NCI-H748 (cell line): ENCODE results near the gene VSIR.
A peak's percentile ranks its signal among the peaks of the same experiment; 100 is the strongest.

Experiments used
- DNase-seq: peaks from one replicate; lab custom pipeline; 2025; ENCODE audit not compliant: unreplicated experiment; lab: John Stamatoyannopoulos, UW

VSIR gene

GRCh38 chr10:71716426-71716825, 56.9 kb downstream of the VSIR start:
- DNase-seq, result no peak

GRCh38 chr10:71715860-71716259, 57.5 kb downstream of the VSIR start:
- DNase-seq, result no peak

DNA sequence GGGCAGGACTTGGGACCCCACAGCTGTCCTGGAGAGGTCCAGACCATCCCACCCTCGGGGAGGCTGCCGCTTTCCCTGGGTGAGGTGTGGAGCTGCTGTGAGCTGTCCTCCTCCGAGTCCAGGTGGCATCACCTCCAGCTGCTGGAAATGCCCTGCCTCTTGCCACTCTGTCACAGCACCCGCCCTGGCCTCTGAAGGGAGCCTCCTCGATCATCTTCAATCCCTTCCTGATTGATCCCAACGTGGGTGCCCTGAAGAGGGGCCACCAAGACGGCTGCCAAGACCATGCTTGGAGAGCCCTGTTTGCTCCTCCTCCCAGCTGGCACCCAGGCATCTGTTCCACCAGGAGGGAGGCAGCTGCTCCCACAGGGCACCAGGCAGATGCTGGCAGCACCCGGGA, 58.3 kb downstream of the VSIR start:
- DNase-seq, result no peak

GRCh38 chr10:71714592-71714991, 58.7 kb downstream of the VSIR start:
- no peak for DNase-seq

- DNase-seq, result no peak
Measured at GRCh38 chr10:71714031-71714410, 59.3 kb downstream of the VSIR start.

- DNase-seq, result no peak
Measured at GRCh38 chr10:71713135-71714030, 59.9 kb downstream of the VSIR start.

GRCh38 chr10:71712572-71713134, 60.7 kb downstream of the VSIR start:
- DNase-seq, result no peak

DNA sequence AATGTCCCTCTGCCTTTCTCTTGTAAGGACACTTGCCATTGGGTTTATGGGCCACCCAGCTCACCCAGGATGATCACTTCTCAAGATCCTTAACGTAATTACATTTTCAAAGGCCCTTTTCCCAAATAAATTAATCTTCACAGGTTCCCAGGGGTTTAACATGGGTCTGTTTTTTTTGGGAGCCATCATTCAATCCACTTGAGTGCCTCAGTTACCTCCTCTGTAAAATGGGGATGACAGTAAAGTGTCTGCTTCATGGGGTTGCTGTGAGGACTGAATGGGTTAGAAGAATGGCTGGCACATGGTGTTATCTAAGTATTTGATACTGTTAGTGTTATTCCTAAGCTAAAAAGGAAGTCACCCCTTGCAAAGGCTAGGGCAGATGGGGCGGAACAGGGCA, 61.1 kb downstream of the VSIR start:
- DNase-seq, result no peak

- no peak for DNase-seq
Measured at GRCh38 chr10:71711052-71711623, 62.2 kb downstream of the VSIR start.

DNA sequence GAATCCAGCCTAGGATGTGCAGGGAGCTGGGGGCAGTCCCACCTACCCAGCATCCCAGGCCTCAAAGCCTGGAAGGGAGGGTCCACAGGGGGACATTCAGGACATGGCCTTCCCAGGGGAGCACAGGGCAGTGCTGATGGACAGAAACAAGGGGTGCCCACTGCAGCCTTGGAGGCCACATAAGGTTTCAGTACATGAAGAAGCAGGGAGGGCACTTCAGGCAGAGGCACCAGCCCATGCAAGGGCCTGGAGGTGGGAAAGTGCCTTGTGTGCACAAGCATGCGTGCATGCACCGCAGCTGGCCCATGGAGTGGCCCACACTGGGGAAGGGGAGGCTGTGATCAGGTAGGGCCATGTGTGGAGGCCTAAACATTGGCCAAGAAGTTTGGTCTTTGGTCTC, 62.8 kb downstream of the VSIR start:
- no peak for DNase-seq

DNA sequence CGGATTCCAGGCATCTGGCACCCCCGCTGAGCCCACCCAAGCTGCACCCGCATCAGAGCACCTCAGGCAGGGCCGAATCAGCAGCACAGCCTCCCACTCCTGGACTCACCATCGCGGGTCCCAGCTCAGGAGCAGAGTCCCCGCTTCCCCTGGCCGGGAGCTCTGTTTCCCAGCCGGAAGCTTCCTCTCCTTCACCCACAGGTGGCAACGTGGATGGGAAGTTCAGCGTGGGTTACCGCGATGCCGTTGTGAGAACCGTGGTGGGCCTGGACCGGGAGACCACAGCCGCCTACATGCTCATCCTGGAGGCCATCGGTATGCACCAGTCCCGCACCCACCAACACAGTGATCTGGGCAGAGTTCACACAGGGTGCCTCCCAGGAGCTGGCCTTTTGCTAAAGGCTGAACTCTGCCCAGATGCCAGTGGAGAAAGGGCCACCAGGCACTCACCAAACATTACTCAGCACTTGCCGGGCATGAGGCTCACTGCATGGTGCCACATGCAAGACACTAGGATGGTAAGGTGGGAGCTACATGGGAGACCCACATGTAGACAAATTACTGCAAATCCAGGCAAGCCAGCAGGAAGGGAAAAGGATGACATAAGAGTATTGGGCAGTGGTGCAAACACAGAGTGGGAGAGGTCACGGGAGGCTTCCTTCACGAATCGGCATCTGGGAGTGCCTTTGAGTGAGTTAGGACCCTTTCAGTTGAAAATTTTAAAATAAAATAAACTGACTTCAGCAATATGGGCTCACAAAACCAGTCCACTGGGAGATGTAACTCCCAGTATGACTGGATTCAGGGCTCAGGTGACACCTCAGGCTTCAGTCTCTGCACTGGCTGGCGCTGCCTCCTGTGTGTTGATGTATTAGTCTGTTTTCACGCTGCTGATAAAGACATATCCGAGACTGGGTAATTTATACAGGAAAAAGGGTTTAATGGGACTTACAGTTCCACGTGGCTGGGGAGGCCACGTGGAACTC, 64.1 kb downstream of the VSIR start:
- DNase-seq, result no peak

GRCh38 chr10:71708301-71708703, 65.0 kb downstream of the VSIR start:
- peak; percentile 43 for DNase-seq

DNA sequence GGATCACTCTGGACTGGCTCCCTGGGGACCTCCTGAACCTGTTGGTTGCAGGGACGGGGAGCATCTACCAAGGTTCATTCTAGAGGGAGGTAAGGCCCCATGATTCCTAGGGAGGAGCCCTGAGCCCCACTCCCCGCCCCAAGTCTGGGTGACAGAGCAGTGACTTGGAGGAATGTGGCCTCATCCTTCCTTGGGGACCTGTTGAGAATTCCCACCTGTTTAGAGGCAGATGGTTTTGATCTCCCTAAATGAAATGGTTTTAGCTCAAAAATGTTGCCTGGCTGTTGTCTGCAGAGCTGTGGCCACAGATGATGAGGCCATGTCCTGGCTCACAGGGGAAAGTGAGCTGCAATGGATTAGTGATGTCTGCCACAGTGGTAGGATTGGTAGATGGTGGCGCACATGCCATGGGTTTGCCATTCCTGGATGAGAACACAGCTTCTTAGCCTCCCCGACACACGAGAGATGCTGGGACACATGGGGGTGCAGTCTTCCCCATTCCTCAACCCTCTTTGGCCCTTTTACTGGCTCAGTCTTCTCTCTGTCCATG, 66.0 kb downstream of the VSIR start:
- DNase-seq, result no peak

GRCh38 chr10:71706216-71707121, 66.9 kb downstream of the VSIR start:
- peak; percentile 13 for DNase-seq

DNA sequence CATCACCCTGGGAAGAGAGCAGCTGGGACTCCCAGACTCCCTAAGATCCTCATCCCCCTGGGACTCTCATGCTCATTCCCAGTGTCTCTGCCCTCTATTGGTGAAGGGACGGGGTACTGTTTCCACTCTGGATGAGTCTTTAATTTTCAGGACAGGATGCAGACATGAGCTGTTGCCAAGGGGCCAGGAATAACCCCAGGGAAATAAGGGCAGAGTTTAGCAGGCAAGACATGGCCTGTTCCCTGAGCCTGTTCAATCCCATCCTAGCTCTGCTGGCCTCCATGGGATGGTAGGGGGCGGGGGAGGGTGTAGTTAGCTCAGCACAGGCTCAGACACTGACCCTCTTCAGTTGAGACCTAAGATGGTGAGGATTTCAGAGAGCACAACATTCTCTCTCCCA, 67.7 kb downstream of the VSIR start:
- no peak for DNase-seq

- no peak for DNase-seq
Measured at GRCh38 chr10:71704816-71705215, 68.5 kb downstream of the VSIR start.

DNA sequence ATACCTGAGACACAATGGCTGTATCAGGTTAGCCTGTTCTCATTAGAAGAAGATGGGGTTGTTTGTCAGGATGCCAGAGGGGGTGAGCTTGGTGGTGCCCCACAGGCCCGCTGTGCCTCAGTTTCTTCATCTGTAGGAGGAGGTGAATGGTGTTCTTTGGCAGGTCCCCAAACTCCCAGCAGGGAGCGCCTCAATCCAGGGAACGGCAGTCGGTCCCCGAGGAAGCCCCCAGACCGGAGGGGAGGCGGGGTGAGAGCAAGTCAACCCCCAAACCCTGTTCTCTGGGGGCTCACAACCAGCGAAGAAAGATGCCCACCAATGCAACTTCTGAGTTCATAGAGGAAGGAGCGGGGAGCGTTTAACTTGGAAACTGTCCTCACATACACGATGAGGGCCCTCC, 69.7 kb downstream of the VSIR start:
- no peak for DNase-seq

- no peak for DNase-seq
Measured at GRCh38 chr10:71701496-71702132, 71.7 kb downstream of the VSIR start.

DNA sequence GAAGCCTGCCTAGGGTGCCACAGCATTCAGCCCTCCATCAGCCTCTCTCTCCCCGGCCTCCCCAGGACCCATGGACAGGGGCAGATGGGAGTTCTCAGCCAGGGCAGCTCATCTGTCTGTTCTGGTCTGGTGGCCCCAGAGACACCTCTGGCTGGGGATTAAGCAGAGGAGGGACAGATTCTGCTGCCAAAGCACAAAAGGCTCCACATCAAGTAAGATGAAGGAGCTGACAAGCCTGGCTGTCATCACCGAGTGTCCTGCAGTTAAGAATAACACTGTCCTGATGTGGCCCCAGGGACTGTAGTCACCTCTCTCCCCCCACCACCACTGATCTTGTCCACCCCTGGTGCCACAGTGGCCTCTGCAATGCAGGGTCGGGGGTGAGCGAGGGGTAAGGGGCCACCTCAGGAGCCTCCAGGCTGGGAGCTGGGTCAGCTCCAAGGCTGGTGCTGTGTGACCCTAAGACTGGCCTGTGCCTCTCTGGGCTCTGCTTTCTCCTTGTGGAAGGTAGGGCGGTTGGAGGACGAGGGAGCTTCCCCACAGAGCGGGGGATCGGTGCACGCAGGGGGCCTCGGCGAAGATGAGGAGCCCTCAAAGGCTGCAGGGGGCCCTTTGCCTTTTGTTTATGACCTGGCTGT, 72.5 kb downstream of the VSIR start:
- DNase-seq, result no peak
